Hepatocyte (in vitro differentiated cells): ENCODE data around the gene COL5A2. TPM values are rescaled to one million over a fixed set of nuclear protein-coding genes. Genes with fewer than 3 reads are reported as not detected.

Source experiments
- DNase-seq: peaks from one replicate; pipeline ENCODE4 v3.0.0-alpha.2; 2016; ENCODE audit warnings: low spot score
- H2AFZ ChIP-seq: fragments of 200-600 bp; sonication (generic); 2 replicates; pipeline ENCODE4 v1.6.0; 2016; ENCODE audit warnings: antibody characterized with exemption, mild to moderate bottlenecking
- H3K27ac ChIP-seq: fragments of 200-600 bp; sonication (generic); 2 replicates; pipeline ENCODE4 v1.5.1; 2016; ENCODE audit warnings: mild to moderate bottlenecking
- H3K27me3 ChIP-seq: fragments of 200-600 bp; sonication (generic); 2 replicates; pipeline ENCODE4 v1.6.1; 2016
- H3K36me3 ChIP-seq: fragments of 200-600 bp; sonication (generic); replicated peaks from 2 replicates; pipeline ENCODE4 v1.5.1; 2016; ENCODE audit warnings: low read depth; ENCODE audit not compliant: insufficient read depth
- H3K4me1 ChIP-seq: fragments of 200-600 bp; sonication (generic); 2 replicates; pipeline ENCODE4 v1.5.1; 2016; ENCODE audit warnings: mild to moderate bottlenecking, moderate library complexity; ENCODE audit not compliant: insufficient read depth
- H3K4me2 ChIP-seq: fragments of 200-600 bp; sonication (generic); 2 replicates; pipeline ENCODE4 v1.6.0; 2016
- H3K4me3 ChIP-seq: fragments of 200-600 bp; sonication (generic); 2 replicates; pipeline ENCODE4 v1.5.1; 2016; ENCODE audit warnings: mild to moderate bottlenecking
- H3K79me2 ChIP-seq: fragments of 200-600 bp; sonication (generic); 2 replicates; pipeline ENCODE4 v1.6.0; 2017; ENCODE audit warnings: mild to moderate bottlenecking
- H3K9me2 ChIP-seq: fragments of 200-600 bp; sonication (generic); replicated peaks from 2 replicates; pipeline ENCODE4 v1.6.0; 2017; ENCODE audit warnings: mild to moderate bottlenecking; ENCODE audit not compliant: insufficient read depth
- H3K9me3 ChIP-seq: fragments of 200-600 bp; sonication (generic); 2 replicates; pipeline ENCODE4 v1.5.1; 2016; ENCODE audit warnings: low read depth, mild to moderate bottlenecking
- H4K20me1 ChIP-seq: fragments of 200-600 bp; sonication (generic); 2 replicates; pipeline ENCODE4 v1.6.0; 2016; ENCODE audit warnings: mild to moderate bottlenecking; ENCODE audit not compliant: insufficient read depth, poor library complexity, severe bottlenecking
- EZH2 ChIP-seq: fragments of 200-600 bp; sonication (generic); IDR thresholded peaks from 2 replicates; pipeline ENCODE4 v1.6.1; 2016; ENCODE audit warnings: antibody characterized with exemption, mild to moderate bottlenecking, borderline replicate concordance
- EZH2phosphoT487 ChIP-seq: fragments of 200-600 bp; sonication (generic); IDR thresholded peaks from one replicate; pipeline ENCODE4 v1.6.1; 2018; ENCODE audit warnings: antibody characterized with exemption, mild to moderate bottlenecking, low read depth, moderate library complexity; ENCODE audit not compliant: unreplicated experiment, severe bottlenecking
- WGBS: methylation state at CpG from one replicate; pipeline ENCODE4 v1.1.6; 2016; ENCODE audit warnings: low lambda C conversion rate; ENCODE audit errors: missing lambda C conversion rate; 5-methylcytosine and 5-hydroxymethylcytosine counted together
- polyA plus RNA-seq: library from polyadenylated mRNA; unstranded; fragments of >200 nt; fragmentation: Nextera tagmentation; extraction: Ambion mirVana; gene quantifications from 2 replicates; pipeline ENCODE4 v1.2.1, GENCODE V29; 2016
- total RNA-seq: library from RNA; depleted of rRNA; stranded (reverse); fragments of >200 nt; gene quantifications from 2 replicates; pipeline ENCODE4 v1.2.3, GENCODE V29; 2014
- TF ChIP-seq, protein P1 (sequence below): fragments of 200-600 bp; sonication (generic); IDR thresholded peaks from 2 replicates; pipeline ENCODE4 v1.5.1; 2016; ENCODE audit warnings: antibody characterized with exemption, mild to moderate bottlenecking; ENCODE audit not compliant: poor library complexity

Gene COL5A2
- total and polyA plus RNA-seq, 2 experiments from 2014 or later = 137 to 406 TPM

DNA sequence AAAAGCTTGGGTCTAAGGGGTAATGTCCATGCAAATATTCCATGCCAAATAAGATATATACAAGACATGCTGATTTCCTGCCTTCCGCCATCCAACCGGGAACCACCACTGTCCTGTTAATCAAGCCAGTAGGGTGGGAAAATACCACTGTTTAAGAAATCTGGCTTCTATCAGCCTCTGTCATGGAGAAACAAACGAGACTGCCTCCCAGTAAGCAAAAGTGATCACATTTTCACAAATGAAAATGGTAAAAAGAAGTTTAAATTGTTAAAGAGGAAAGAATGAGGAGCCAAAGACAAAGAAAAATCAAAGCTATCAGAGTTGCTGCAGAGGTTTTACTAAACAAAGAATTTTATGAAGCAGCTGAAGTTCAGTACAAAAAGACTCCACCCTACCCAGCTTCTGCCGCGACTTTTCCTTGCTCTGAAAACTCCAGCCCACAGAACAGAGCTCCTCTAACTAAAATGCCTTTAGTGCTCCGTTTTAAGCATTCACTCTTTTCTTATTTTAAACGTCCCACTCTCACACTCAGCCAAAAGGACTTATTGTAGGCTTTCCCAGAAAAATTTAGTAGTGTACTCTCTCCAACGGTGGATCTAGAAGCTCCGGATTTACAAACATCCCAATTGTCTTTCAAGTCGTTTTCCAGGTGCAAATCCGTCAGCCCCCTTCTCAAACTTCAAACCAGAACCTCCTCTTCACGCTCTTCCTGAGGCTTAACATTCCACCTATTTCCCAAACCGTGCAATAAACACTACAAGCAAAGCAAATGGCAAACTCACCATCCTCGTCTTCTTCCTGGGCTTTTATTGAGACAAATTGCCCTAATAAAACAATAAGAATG is 613 bp downstream of the COL5A2 start:
- Histone ChIP-seq H3K79me2 (peaks cover 55% of the 10 kb centered on the region), H3K9me2 (no peaks in the 10 kb centered on the region)
- WGBS = under 1% methylated on average over 14 of the region's 14 CpGs

DNA sequence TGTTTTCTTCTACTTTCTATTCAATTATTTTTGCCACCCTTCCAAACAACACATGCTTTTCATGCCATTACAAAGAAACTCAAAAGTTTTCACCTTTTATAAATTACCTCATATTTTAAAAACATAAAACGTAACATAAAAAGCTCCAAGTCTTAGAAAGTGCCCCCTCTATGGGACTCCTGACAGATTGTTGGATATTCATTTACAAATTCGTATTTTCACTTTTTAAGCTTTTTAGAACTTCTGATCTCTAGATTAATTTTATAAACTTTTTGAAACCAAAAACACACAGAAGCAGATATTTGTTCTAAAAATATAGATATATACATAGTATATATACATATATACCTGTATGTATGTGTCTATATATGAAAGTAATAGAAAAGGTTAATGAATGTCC is 1.5 kb downstream of the COL5A2 start:
- no peaks in the 10 kb centered on the region for H3K9me2 ChIP-seq
- peaks cover 9% of the 10 kb centered on the region for H4K20me1 ChIP-seq
- TF ChIP-seq EZH2 (no peak), EZH2phosphoT487 (no peak)
- TF ChIP-seq, protein P1, sequence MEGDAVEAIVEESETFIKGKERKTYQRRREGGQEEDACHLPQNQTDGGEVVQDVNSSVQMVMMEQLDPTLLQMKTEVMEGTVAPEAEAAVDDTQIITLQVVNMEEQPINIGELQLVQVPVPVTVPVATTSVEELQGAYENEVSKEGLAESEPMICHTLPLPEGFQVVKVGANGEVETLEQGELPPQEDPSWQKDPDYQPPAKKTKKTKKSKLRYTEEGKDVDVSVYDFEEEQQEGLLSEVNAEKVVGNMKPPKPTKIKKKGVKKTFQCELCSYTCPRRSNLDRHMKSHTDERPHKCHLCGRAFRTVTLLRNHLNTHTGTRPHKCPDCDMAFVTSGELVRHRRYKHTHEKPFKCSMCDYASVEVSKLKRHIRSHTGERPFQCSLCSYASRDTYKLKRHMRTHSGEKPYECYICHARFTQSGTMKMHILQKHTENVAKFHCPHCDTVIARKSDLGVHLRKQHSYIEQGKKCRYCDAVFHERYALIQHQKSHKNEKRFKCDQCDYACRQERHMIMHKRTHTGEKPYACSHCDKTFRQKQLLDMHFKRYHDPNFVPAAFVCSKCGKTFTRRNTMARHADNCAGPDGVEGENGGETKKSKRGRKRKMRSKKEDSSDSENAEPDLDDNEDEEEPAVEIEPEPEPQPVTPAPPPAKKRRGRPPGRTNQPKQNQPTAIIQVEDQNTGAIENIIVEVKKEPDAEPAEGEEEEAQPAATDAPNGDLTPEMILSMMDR = peak; percentile 58
- peaks cover 64% of the 10 kb centered on the region for H3K79me2 ChIP-seq
- DNase-seq = peak; percentile 30
- H3K4me1 ChIP-seq = peaks cover 14% of the 10 kb centered on the region
- H3K36me3 ChIP-seq = no peaks in the 10 kb centered on the region
- peak overlapping the region; percentile 95 for H3K27ac ChIP-seq
- H3K4me2 ChIP-seq = peak overlapping the region; percentile 74
- 8% methylated on average over 2 of the region's 2 CpGs for WGBS
- no peak overlapping the region for H2AFZ ChIP-seq
- H3K9me3 ChIP-seq = no peaks in the 10 kb centered on the region
- peak overlapping the region; percentile 68 for H3K4me3 ChIP-seq
- H3K27me3 ChIP-seq = no peaks in the 10 kb centered on the region

More for the DNA sequence above, 613 bp downstream of the COL5A2 start:
- peaks cover 14% of the 10 kb centered on the region for H3K4me1 ChIP-seq
- H3K9me3 ChIP-seq = no peaks in the 10 kb centered on the region
- peak overlapping the region; percentile 74 for H3K4me2 ChIP-seq
- H3K27ac ChIP-seq = peak overlapping the region; percentile 95
- peaks cover 2% of the 10 kb centered on the region for H4K20me1 ChIP-seq
- TF ChIP-seq, protein P1 = no peak
- TF ChIP-seq EZH2phosphoT487 (no peak), EZH2 (no peak)
- H3K27me3 ChIP-seq = no peaks in the 10 kb centered on the region
- peak overlapping the region; percentile 68 for H3K4me3 ChIP-seq
- H2AFZ ChIP-seq = peak overlapping the region; percentile 36
- peak; percentile 56 for DNase-seq
- no peaks in the 10 kb centered on the region for H3K36me3 ChIP-seq

DNA sequence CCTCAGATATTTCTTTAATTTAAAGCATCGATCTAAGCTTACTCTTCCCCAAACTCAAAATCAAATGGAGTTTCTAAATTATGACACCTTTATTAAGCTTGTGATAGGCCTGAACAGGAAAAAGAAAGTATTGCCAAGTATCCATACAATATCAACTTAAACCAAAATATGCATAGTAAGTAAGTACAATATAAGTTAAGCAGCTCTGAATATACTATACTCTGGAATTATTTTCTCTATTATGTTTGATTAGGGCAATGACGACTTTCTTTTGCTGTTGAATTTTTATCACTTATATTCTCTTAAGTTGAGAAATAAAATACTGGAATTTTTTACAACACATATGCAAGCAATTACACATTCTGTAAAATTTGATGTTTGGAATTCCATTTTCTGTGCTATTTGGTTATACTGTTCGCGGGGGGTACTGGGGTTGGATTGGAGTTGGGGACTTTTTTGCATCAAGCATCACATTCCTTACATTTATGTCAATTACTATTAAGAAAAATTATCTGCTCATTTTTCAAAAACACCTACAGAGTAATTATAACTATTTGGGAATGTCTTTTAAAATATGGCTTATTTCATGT is 2.2 kb downstream of the COL5A2 start:
- 57% methylated on average over 4 of the region's 4 CpGs for WGBS
- no peaks in the 10 kb centered on the region for H3K9me2 ChIP-seq
- no peaks in the 10 kb centered on the region for H3K36me3 ChIP-seq
- H3K27ac ChIP-seq = peak overlapping the region; percentile 95
- H2AFZ ChIP-seq = no peak overlapping the region
- H3K79me2 ChIP-seq = peaks cover 71% of the 10 kb centered on the region
- H3K4me3 ChIP-seq = peak overlapping the region; percentile 68
- peaks cover 9% of the 10 kb centered on the region for H4K20me1 ChIP-seq
- H3K9me3 ChIP-seq = no peaks in the 10 kb centered on the region
- H3K27me3 ChIP-seq = no peaks in the 10 kb centered on the region
- TF ChIP-seq EZH2 (no peak), EZH2phosphoT487 (no peak)
- TF ChIP-seq, protein P1 = no peak
- peaks cover 11% of the 10 kb centered on the region for H3K4me1 ChIP-seq
- DNase-seq = no peak
- H3K4me2 ChIP-seq = peak overlapping the region; percentile 74
